ENCODE data around the gene PIP5K1B.

Gene PIP5K1B

DNA sequence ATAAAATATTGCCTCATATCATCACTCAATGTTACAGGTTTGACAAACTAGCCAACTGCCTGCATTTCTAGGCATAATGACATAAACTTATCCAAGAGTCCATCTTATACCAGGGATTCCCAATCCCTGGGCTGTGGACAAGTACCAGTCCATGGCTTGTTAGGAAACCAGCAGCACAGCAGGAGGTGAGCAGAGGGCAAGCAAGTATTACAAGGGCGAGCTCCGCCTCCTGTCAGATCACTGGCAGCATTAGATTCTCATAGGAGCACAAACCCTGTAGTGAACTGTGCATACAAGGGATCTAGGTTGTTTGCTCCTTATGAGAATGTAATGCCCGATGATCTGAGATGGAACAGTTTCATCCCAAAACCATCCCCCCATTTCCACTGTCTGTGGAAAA is 164.0 kb downstream of the PIP5K1B start:
- in situ Hi-C loops (cut with HindIII; ENCODE audit: low pct_ligation_motif_present, low pct_unique_long_range_greater_than_20kb, low sequenced_read_pairs) = no loop called here
- DNase-seq = no peak

DNA sequence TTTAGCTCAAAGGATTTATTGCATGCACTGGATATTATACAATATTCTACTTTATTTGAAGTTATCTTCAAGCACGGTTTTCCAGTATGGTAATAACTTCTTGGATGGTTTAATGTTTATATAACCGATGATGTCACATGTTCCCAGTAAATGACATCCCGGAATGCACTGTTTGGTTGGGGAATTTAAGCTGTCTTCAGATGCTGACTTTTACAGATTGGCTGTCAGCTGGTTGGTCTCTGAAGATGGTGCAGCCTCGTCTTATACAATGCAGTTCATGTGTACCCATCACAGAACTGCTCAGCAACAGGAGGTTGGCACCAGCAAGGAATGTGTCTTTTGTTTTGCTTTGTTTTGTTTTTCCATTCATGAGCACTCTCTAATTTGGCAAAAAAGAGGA is 165.0 kb downstream of the PIP5K1B start:
- in situ Hi-C loops (cut with HindIII; ENCODE audit: low pct_ligation_motif_present, low pct_unique_long_range_greater_than_20kb, low sequenced_read_pairs) = no loop called here
- DNase-seq = no peak

DNA sequence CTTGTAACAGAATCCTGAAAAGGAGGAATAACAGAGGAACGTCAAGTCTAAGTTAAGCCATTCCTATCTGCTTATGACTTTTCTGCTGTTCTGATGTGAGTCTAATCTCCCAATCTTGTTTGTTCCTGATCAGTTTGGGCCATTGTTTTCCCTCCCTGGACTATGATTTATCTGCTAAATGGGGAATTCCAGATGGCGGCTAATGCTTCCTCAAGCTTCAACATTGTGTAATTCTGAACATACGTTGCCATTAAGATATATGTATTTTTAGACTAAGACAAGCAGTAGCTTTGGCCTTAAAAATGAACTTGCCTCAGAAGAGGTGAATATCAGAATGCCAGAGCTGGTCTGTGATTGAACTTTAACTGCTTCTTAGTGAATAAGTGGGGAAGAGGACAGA is 166.2 kb downstream of the PIP5K1B start:
- in situ Hi-C loops (cut with HindIII; ENCODE audit: low pct_ligation_motif_present, low pct_unique_long_range_greater_than_20kb, low sequenced_read_pairs) = no loop called here
- no peak for DNase-seq

DNA sequence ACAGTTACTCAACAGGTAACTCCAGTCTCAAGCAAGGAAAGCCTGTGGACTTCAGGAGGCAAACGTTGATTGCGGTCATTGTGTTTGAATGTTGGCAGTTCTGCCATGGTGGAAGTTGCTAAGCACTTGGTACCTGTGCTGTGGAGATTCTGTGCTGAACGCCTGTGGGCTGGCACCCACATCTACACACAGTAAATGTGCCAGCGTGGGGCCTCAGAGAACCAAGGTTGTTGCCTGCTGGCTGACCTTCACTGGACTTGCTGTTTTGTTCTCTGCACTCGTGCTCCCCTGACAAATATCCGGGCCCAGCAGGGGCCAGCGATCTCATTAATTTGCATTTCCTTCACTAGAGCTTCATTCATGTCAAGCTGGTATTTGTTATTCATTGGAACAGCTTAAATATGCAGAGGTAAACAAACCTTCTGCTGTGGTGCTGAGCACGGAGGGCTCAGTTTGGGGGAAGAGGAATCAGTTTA is 167.0 kb downstream of the PIP5K1B start:
- in situ Hi-C loops (cut with HindIII; ENCODE audit: low pct_ligation_motif_present, low pct_unique_long_range_greater_than_20kb, low sequenced_read_pairs) = no loop called here
- no peak for DNase-seq

DNA sequence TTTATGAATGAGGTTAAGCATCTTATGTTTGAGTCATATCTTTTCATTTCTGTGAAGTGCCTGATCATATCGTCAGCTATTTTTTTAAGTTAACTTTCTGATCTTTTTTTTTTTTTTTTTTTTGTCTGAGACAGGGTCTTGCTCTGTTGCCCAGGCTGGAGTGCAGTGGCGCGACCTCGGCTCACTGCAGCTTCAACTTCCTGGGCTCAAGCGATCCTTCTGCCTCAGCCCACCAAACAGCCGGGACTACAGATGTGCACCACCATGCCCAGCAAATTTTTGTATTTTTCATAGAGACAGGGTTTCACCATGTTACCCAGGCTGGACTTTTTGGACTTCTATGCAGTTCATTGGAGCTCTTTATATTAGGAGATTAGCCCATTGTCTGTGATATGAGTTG is 168.1 kb downstream of the PIP5K1B start:
- in situ Hi-C loops (cut with HindIII; ENCODE audit: low pct_ligation_motif_present, low pct_unique_long_range_greater_than_20kb, low sequenced_read_pairs) = no loop called here
- DNase-seq = no peak

DNA sequence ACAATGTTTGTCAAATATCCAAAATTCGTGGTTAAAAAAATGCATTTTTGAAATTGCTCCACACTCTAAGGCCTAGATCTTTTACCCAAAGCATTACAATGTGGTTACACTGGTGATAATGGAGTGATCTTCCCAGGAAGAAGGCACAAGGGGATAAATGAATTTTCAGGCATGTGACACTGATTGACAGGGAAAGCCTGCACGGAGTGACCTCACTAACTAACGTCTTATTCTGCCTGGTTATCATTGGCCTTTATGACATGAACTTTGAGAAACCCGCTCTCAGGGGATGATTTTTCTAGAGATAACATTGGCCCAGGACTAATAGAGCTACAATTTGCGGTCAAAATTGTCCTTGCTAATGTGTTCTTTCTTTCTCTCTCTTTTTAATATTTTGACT is 171.2 kb downstream of the PIP5K1B start:
- in situ Hi-C loops (cut with HindIII; ENCODE audit: low pct_ligation_motif_present, low pct_unique_long_range_greater_than_20kb, low sequenced_read_pairs) = no loop called here

DNA sequence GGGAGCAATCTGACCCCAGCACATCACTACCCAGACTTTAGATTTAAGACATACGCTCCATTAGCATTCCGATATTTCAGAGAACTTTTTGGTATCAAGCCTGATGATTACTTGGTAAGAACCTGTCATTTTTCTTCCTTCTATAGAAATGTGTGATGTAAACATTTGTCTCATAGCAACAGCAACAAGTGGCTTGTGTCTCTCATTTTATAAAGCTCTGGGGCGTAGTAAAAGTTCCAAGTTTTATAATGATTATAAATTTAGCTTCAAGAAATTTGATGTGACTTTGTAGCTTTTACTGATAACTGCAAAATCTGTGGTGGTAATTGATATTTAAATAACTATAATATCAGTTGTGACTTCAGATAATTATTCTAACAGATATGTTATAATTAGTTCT is 171.6 kb downstream of the PIP5K1B start:
- in situ Hi-C loops (cut with HindIII; ENCODE audit: low pct_ligation_motif_present, low pct_unique_long_range_greater_than_20kb, low sequenced_read_pairs) = no loop called here
- DNase-seq = no peak

More for the DNA sequence above, 171.2 kb downstream of the PIP5K1B start:
- DNase-seq = no peak

DNA sequence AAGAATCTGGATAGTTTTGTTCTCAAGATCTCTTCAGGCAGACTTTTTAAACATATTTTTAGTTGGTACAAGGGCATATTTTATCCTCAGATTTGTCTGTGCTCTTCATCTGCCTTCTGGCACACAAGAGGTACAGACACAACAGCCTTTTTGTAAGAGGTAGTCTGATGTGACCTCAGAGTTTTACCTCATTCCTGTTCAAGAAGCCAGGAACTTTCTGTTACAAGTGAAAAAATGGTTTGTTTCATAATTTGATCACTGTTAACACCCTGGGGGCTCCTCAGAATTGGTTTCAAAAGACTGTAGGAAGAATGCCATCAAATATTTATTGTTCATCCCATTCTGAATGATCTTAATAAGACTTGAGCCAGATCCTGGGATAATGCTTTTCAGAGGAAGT is 172.2 kb downstream of the PIP5K1B start:
- in situ Hi-C loops (cut with HindIII; ENCODE audit: low pct_ligation_motif_present, low pct_unique_long_range_greater_than_20kb, low sequenced_read_pairs) = no loop called here
- DNase-seq = no peak

DNA sequence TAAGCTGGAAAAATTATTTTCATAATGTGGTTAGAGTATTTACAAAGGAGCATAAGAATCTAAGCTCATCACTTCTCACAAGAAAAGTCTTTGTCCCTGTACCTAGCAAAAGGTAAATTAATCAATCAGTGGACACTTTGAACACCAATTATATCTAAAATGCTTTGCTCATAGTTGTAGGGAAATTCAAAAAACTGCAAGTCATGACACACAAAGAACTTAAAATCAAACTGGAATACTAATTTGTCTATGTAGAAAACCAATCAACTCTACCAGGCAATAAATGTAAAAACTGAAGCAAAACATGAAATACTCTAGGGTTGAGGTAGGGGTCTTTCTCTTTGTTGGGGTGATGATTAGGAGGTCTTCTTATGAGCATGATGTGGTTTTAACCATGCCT is 173.4 kb downstream of the PIP5K1B start:
- no peak for DNase-seq
- in situ Hi-C loops (cut with HindIII; ENCODE audit: low pct_ligation_motif_present, low pct_unique_long_range_greater_than_20kb, low sequenced_read_pairs) = no loop called here

DNA sequence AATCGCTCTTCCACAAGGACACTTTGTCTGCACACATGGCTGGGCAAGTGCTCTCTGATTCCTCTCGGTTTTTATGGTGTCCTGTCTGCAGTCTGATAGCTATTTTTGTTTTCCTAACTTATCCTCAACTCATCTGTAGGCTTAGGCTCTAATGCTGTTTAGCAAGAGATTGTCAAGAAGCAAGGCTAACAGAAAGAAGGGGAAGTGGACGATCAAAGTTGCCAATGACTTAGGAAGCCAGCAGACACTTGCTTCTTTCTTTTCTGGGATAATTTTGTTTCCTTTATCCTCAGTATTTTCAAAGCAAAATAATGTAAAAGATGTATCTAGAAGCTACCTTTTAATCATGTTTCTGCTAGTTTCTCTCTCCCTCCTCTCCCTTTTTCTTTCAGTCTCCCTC is 178.2 kb downstream of the PIP5K1B start:
- in situ Hi-C loops (cut with HindIII; ENCODE audit: low pct_ligation_motif_present, low pct_unique_long_range_greater_than_20kb, low sequenced_read_pairs) = no loop called here
- DNase-seq = no peak

DNA sequence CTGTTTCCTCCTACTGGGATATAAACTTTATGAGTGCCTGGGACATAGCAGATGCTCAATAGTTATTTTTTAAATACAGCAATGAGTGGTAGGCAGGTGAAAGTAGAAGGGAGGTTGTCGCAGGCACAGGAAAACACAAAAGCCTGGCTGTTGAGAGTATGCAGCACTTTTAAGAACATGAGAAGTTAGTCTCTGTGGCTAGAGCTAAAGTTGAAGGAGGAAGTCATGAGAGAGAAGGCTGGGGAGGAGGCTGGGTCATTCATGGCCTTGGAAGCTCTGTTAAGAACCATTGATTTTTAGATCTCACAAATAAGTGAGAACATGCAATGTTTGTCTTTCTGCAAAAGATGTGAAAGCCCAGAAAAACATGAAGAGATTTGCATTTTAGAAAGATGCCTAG is 182.2 kb downstream of the PIP5K1B start:
- in situ Hi-C loops (cut with HindIII; ENCODE audit: low pct_ligation_motif_present, low pct_unique_long_range_greater_than_20kb, low sequenced_read_pairs) = no loop called here
- DNase-seq = no peak

DNA sequence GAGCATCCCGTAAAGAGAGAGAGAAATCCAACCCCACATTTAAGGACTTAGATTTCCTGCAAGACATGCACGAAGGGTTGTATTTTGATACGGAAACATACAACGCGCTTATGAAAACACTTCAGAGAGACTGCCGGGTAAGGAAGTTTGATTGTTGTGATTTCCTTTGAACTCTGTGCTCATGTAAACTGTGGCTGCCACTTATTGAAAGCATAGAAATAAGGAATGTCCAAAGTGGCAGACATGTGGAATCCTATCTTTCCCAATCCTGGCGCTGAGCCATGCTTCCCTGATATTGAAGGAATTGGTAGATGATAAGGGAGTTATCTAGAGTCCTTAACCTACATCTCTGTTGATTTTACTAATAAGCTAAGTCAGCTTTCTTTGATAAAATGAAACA is 189.5 kb downstream of the PIP5K1B start:
- in situ Hi-C loops (cut with HindIII; ENCODE audit: low pct_ligation_motif_present, low pct_unique_long_range_greater_than_20kb, low sequenced_read_pairs) = no loop called here
- no peak for DNase-seq

DNA sequence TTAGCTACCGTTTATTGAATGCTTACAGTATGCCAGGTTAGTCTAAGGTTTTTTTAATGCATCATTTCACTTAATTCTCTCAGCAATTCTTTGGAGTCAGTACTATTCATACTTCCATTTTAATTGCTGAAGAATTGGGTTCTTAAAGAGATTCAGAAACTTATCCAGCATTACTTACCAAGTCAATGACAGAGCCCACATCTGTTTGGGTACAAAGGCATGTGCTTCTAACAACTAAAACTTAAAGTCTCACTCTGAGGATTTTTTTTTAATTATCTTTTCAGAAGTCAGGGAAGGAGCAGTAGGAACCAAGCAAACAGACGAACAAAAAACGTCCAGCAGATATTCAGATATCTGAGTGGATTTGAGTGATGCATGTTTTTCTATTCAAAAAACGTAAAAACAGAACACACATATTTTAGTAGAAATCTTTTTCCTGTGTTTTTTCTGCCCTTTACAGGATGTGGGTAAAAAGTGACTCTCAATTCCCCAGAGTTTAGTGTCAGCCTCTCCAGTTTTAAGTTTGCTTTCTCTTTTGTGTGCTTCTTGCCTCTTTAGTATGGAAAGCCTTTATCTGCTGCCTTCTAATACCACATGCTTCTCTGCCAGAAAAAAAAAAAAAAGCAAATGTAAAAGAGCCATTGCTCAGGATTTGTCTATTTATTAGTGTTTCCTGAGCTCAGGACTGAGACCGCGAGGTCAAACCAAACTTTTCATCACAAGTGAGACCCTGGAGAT is 190.9 kb downstream of the PIP5K1B start:
- no peak for DNase-seq
- in situ Hi-C loops (cut with HindIII; ENCODE audit: low pct_ligation_motif_present, low pct_unique_long_range_greater_than_20kb, low sequenced_read_pairs) = no loop called here

DNA sequence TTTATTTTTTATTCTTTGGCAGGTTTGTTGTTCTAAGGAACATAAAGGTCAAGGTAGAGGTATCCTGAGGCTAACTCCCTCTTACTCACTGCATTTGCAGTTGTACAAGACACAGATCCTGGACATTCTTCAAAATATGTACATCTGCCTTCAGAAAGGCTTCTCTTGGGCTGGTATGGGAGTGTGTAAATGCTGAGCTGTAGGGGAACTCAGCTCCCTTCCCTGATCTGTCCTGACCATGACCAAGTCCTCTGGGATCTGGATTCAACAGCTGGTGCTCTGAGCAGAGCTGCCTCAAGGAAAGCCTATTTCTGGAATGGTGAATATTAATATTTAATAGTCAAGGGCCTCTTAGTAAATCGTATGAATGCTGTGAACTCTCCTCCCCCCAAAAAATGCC is 191.4 kb downstream of the PIP5K1B start:
- DNase-seq = no peak
- in situ Hi-C loops (cut with HindIII; ENCODE audit: low pct_ligation_motif_present, low pct_unique_long_range_greater_than_20kb, low sequenced_read_pairs) = no loop called here

DNA sequence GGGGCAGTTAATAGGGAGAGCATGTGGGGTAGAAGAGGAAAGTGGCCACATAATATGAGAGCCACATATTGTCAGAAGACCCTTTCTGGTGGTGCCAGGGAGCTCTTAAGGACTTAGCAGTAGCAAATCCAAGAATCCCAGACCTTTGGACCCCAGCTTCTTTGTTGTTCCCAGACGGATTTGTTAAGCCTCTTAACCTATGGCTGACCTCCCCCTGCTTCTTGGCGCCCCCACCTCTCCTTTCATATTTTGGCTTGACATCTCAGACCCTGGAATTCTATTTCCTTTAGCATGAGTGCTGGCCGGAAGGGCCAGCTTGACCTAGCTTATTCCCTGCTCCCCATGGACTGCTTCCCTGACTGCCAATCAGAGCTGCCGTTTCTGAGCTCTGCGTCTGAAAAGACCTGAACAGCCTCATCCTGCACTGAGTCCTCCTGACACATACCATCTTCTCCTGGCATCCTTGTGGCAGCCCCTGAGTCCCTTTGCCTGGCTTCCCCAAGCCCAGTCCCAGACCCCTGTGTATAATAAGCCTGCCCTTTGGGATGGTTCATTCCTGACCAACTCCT is 192.6 kb downstream of the PIP5K1B start:
- in situ Hi-C loops (cut with HindIII; ENCODE audit: low pct_ligation_motif_present, low pct_unique_long_range_greater_than_20kb, low sequenced_read_pairs) = no loop called here

DNA sequence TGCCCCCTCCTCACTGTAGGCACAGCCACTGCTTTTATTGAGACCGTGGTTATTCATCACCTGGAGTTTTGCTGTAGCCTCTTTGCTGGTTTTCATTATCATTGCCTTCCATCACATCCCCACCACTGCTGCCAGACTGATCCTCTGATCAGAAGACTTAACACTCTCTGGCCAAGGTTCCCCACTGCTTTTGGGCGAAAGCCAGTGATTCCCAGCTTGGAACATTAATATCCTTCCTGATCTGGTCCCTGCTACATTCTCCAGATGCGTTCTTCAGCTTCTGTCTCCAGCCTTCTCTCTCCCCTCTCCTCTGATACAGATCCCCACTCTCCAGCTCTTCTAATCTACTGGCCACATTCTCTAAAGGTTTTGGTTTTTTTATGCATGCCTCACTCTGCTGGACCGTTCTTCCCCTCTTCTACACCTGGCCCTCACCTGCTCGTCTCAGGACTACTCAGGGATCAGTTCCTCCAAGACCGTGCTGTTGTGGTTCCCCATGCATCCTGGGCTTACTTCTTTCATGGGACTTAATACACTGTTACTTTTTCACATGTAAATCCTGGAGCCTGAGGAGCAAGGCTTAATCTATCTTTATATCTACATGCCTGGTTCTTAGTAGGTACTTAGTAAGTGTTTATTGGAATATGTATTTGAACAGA is 193.9 kb downstream of the PIP5K1B start:
- in situ Hi-C loops (cut with HindIII; ENCODE audit: low pct_ligation_motif_present, low pct_unique_long_range_greater_than_20kb, low sequenced_read_pairs) = no loop called here
- no peak for DNase-seq

More for the DNA sequence above, 192.6 kb downstream of the PIP5K1B start:
- DNase-seq = no peak

DNA sequence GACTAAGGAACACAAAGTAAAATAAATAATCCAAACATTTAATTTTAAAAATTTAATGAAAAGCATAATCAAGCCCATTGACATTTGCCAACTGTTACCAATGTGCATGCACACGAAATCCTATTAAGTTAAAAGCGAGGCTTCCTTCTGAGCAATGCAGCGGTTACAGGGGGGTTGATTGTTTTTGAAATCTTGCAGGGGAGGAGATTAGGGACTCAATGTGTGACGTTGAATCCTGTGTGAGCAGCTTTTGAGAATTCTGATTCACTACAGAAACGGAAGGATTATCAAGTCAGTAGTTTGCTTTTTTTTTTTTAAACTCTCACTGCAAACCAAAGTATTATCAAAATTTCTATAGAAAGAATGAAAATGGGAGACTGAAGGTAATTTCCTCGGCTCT is 199.4 kb downstream of the PIP5K1B start:
- DNase-seq = no peak
- in situ Hi-C loops (cut with HindIII; ENCODE audit: low pct_ligation_motif_present, low pct_unique_long_range_greater_than_20kb, low sequenced_read_pairs) = no loop called here

DNA sequence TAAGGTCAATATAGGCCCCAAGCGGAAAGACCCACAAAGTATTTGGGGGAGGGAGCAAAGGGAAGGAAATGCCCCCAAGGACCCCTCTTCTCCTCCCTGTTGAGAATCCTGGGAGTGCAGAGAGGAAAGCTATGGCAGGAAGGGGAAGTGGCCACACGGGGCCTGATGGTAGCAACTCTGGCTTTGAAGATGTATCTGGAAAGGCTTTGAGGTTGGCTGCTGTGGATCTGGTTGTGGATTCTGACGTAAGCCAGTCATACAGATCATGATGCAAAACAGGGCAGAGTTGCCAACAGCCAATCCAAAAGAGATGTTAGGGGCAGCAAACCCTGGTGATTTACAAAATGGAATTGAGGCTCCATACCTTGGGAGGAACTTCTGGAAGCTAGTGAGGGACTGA is 200.1 kb downstream of the PIP5K1B start:
- DNase-seq = no peak
- in situ Hi-C loops (cut with HindIII; ENCODE audit: low pct_ligation_motif_present, low pct_unique_long_range_greater_than_20kb, low sequenced_read_pairs) = no loop called here

DNA sequence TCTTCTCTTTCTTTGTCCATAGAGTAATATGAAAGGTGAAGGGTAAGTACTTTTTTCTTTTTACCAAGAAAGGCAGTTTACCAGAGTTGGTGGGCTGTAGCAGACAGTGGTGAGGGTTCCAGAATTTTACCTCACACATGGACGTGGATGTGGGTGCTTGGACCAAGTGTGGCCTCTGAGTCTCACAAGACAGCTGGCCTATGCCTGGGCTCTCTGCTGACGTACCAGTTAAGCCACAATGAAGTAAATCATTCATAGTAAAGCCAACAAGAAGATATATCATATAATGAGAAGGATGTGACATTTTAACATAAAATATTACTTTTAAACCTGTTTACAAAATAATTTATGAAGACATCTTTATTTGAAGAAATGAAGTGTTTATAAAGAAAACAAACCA is 202.9 kb downstream of the PIP5K1B start:
- DNase-seq = no peak
- in situ Hi-C loops (cut with HindIII; ENCODE audit: low pct_ligation_motif_present, low pct_unique_long_range_greater_than_20kb, low sequenced_read_pairs) = no loop called here

DNA sequence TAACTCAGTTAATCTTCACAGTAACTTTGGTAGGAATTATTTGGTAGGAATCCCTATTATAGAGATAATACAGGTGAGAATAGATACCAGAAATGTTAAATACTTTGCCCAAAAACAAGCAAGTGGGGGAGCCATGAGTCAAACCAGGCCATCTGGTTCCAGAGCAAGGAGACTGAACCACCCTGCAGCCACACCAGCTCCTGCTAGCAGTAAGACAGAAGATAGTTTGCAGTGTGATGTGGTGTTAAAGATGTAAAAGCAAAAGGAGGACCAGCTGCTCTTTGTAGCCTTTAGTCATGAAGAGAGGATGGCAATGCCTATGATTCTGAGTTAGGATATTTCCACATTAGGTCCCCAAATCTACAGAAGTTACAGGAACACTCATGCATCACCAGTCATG is 207.5 kb downstream of the PIP5K1B start:
- no peak for DNase-seq
- in situ Hi-C loops (cut with HindIII; ENCODE audit: low pct_ligation_motif_present, low pct_unique_long_range_greater_than_20kb, low sequenced_read_pairs) = no loop called here

All from ACHN (cell line).